GM12878 (cell line): ENCODE results near the gene CLCNKA. TPM values are rescaled to one million over a fixed set of nuclear protein-coding genes. Genes with fewer than 3 reads are reported as not detected.

Experiments
- ATAC-seq: fragments of 200-7000 bp; cut with Tn5 transposase; 3 replicates; pipeline ENCODE4 v1.9.1; 2020; ENCODE audit warnings: mild to moderate bottlenecking, moderate library complexity
- BruUV-seq: library from RNA; stranded (reverse); fragments of 400-500 nt; replicated peaks from 2 replicates; lab custom pipeline; 2021; lab: Mats Ljungman, UMichigan
- CTCF ChIA-PET: fragments of 300-600 bp; sonication (Branson Sonifier 250); formaldehyde crosslinking; extraction: SDS; loops from one replicate; lab custom pipeline; 2021; ENCODE audit warnings: inconsistent platforms; lab: Yijun Ruan, JAX
- POLR2A ChIA-PET: fragments of 350-600 bp; formaldehyde crosslinking; extraction: SDS; loops from one replicate; lab custom pipeline; 2021; ENCODE audit warnings: inconsistent platforms; lab: Charles Lee
- RAD21 ChIA-PET: fragments of 300-600 bp; sonication (Branson Sonifier 250); formaldehyde crosslinking; loops from one replicate; lab custom pipeline; 2023; ENCODE audit warnings: antibody characterized with exemption; ENCODE audit not compliant: unreplicated experiment; lab: Charles Lee
- SMC1A ChIA-PET: fragments of 300-600 bp; sonication (Branson Sonifier 250); formaldehyde crosslinking; loops from one replicate; lab custom pipeline; 2023; ENCODE audit not compliant: unreplicated experiment, uncharacterized antibody; lab: Charles Lee
- DNase-seq: peaks from one replicate; pipeline ENCODE4 v3.0.0-alpha.2; 2011; ENCODE audit warnings: low read depth, low spot score
- FAIRE-seq: peaks from 3 replicates; lab custom pipeline; 2011; peaks lifted over from hg19 to GRCh38; lab: Jason Lieb, UNC
- H2AFZ ChIP-seq: 2 replicates; pipeline ENCODE4 v1.6.0; 2011; ENCODE audit warnings: low read depth, low read length, control low read depth; ENCODE audit not compliant: control insufficient read depth
- H3K27ac ChIP-seq: 2 replicates; pipeline ENCODE4 v1.5.1; 2011; ENCODE audit warnings: control low read depth; ENCODE audit not compliant: control insufficient read depth, insufficient read depth
- H3K27me3 ChIP-seq, 2 experiments: replicated peaks in 1 of 2; 2 replicates each; pipeline versions ENCODE4 v1.6.0 to v1.6.1; 2011; ENCODE audit warnings: low read length in 1 of 2; ENCODE audit not compliant: control insufficient read depth in 2 of 2, insufficient read depth in 2 of 2
- H3K36me3 ChIP-seq, 2 experiments: 2 replicates each; pipeline ENCODE4 v1.5.1; 2011; ENCODE audit warnings: low read length in 1 of 2; ENCODE audit not compliant: control insufficient read depth in 2 of 2, insufficient read depth in 2 of 2
- H3K4me1 ChIP-seq: 2 replicates; pipeline ENCODE4 v1.6.1; 2011; ENCODE audit warnings: mild to moderate bottlenecking, low read length, moderate library complexity, mixed read lengths; ENCODE audit not compliant: control insufficient read depth, insufficient read depth
- H3K4me2 ChIP-seq: 2 replicates; pipeline ENCODE4 v1.6.0; 2011; ENCODE audit warnings: control low read depth; ENCODE audit not compliant: control insufficient read depth, insufficient read depth
- H3K4me3 ChIP-seq: fragments of 200-600 bp; sonication (generic); 2 replicates; pipeline ENCODE4 v1.5.1; 2016
- H3K79me2 ChIP-seq: 2 replicates; pipeline ENCODE4 v1.6.0; 2011; ENCODE audit warnings: low read length; ENCODE audit not compliant: control insufficient read depth, insufficient read depth
- H3K9ac ChIP-seq: 2 replicates; pipeline ENCODE4 v1.8.0; 2011; ENCODE audit warnings: low read length, control low read depth, mixed read lengths; ENCODE audit not compliant: control insufficient read depth, insufficient read depth
- H3K9me3 ChIP-seq: replicated peaks from 3 replicates; pipeline ENCODE4 v1.5.1; 2011; ENCODE audit warnings: mild to moderate bottlenecking, low read length; ENCODE audit not compliant: control insufficient read depth, insufficient read depth
- H4K20me1 ChIP-seq: 2 replicates; pipeline ENCODE4 v1.6.0; 2011; ENCODE audit not compliant: control insufficient read depth, insufficient read depth
- CBX3 ChIP-seq: fragments of 200-600 bp; sonication (generic); IDR thresholded peaks from 2 replicates; pipeline ENCODE4 v1.6.1; 2016; ENCODE audit warnings: low read depth, borderline replicate concordance
- LARP7 ChIP-seq: fragments of 450-650 bp; IDR thresholded peaks from 2 replicates; pipeline ENCODE4 v1.6.1; 2017; ENCODE audit warnings: mild to moderate bottlenecking
- POLR2AphosphoS5 ChIP-seq: IDR thresholded peaks from 2 replicates; pipeline ENCODE4 v1.6.1; 2011; ENCODE audit warnings: mild to moderate bottlenecking, low read length, inconsistent platforms
- RELA ChIP-seq: fragments of 450-650 bp; IDR thresholded peaks from 2 replicates; pipeline ENCODE4 v1.8.0; 2014; ENCODE audit warnings: borderline replicate concordance; ENCODE audit not compliant: partially characterized antibody
- SMAD5 ChIP-seq: IDR thresholded peaks from 2 replicates; pipeline ENCODE4 v1.6.1; 2016; ENCODE audit warnings: antibody characterized with exemption, low read depth
- TARDBP ChIP-seq: IDR thresholded peaks from 2 replicates; pipeline ENCODE4 v1.6.1; 2016; ENCODE audit warnings: borderline replicate concordance
- WGBS: methylation state at CpG from one replicate; pipeline ENCODE4 v1.1.6; 2016; ENCODE audit warnings: low lambda C conversion rate; ENCODE audit not compliant: insufficient replicate concordance, insufficient coverage; ENCODE audit errors: missing lambda C conversion rate; 5-methylcytosine and 5-hydroxymethylcytosine counted together
- in situ Hi-C: fragments of 300-500 bp; cut with MboI; formaldehyde crosslinking; loops from 9 replicates; pipeline ENCODE4 v1.14.3; 2018; ENCODE audit warnings: mixed read lengths
- intact Hi-C: fragments of 100-400 bp; cut with micrococcal nuclease; formaldehyde crosslinking; loops from one replicate; pipeline ENCODE4 v1.14.2; 2022; ENCODE audit not compliant: unreplicated experiment
- polyA plus RNA-seq, 11 experiments: library from polyadenylated mRNA; depleted of rRNA in 4 of 11; unstranded in 6 of 11; stranded (reverse) in 5 of 11; fragments of >200 nt; fragmentation: Nextera tagmentation in 4 of 11; fragmentation: Illumina TruSeq in 1 of 11; extraction: Ambion mirVana in 4 of 11; extraction: Trizol in 1 of 11; gene quantifications; 1 replicate in 1 of 11; 2 replicates in 10 of 11; pipeline versions ENCODE4 v1.2.1 to v1.2.3, GENCODE V29; 2011 to 2016; ENCODE audit warnings: inconsistent platforms in 2 of 11, missing spikeins in 2 of 11, low read depth in 1 of 11
- total RNA-seq, 4 experiments: library from RNA; depleted of rRNA in 3 of 4; stranded (reverse); fragments of >200 nt in 3 of 4; fragmentation: Illumina TruSeq in 1 of 4; extraction: Trizol in 1 of 4; gene quantifications; 2 replicates each; pipeline versions ENCODE4 v1.2.1 to v1.2.3, GENCODE V29; 2013 to 2021
- TF ChIP-seq, protein P1 (sequence below), 3 experiments: IDR thresholded peaks in 2 of 3; conservative IDR thresholded peaks in 1 of 3; 2 replicates each; pipeline ENCODE4 v1.5.1; 2011; ENCODE audit warnings: low read depth in 3 of 3, low read length in 3 of 3, mild to moderate bottlenecking in 3 of 3, control low read depth in 2 of 3, moderate library complexity in 2 of 3, inconsistent platforms in 1 of 3, mixed read lengths in 1 of 3; ENCODE audit not compliant: control insufficient read depth in 2 of 3, insufficient read depth in 1 of 3; ENCODE audit errors: extremely low read depth in 1 of 3

Gene CLCNKA
- total and polyA plus RNA-seq, 10 of the 15 experiments (the other 5 are each of a cell fraction or from before 2014, with no cell fraction given): 0.02 to 0.15 (median 0.08) TPM; not detected in 6

DNA sequence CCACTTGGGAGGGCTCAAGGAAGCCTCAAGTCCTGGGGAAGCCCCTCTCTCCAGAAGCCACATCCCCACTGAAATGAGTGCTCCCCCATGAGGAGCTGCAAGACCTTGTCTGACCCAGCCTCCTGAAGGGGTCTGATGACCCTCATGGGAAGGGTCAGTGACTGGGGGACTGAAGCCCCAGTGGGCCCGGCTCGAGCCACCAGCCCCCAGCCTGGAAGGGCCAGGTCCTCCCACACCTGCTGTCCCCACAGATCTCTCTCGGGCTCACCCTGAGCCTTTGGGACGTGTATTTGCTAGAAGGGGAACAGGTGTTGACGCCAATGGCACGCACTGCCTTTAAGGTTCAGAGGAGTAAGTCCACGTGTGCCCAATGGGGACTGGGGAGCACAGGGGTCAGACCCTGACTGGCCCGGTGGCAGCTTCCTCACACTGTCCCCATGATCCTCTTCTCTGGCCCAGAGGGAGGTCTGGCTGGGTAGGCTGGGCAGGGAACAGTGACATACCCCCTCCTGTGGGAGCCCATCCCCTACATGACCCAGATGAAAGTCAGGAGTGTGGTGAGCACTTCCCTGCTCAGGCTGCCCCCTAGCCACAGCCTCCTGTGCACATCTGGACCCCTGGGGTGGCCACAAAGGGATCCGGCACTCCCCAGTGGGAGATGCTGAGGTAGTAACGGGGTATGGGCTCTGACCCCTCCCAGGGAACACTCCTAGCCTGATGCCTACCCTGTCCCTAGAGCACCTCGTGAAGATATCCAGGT lies 30.2 kb upstream of the CLCNKA start:
- BruUV-seq: no TSS peak

More for the DNA sequence above, 30.2 kb upstream of the CLCNKA start:
- H2AFZ ChIP-seq: no peak overlapping the region
- in situ Hi-C loops (no loop called here), intact Hi-C loops (loop anchor here (5.0 kb wide), 1 partner anchor 199 kb away; no protein-coding TSS in a partner anchor)
- no peak overlapping the region for H3K4me2 ChIP-seq
- H3K4me1 ChIP-seq: no peaks in the 10 kb centered on the region
- WGBS: 37% methylated on average over 11 of the region's 11 CpGs
- H3K27me3 ChIP-seq: no peaks in the 10 kb centered on the region
- no peak overlapping the region for H3K4me3 ChIP-seq
- ChIA-PET CTCF (no interaction called here), POLR2A (interaction anchor here (0.6 kb wide), 1 partner anchor 95 kb away, joined by 3 read pairs; no protein-coding TSS in a partner anchor), SMC1A (no interaction called here), RAD21 (no interaction called here)
- no peak for DNase-seq
- H3K9me3 ChIP-seq: no peaks in the 10 kb centered on the region
- H3K79me2 ChIP-seq: no peaks in the 10 kb centered on the region
- FAIRE-seq: no peak
- TF ChIP-seq CBX3: no peak
- no peak for TF ChIP-seq RELA
- no peak for TF ChIP-seq LARP7
- no peak for TF ChIP-seq POLR2AphosphoS5
- TF ChIP-seq TARDBP: no peak
- TF ChIP-seq SMAD5: no peak
- TF ChIP-seq, protein P1, sequence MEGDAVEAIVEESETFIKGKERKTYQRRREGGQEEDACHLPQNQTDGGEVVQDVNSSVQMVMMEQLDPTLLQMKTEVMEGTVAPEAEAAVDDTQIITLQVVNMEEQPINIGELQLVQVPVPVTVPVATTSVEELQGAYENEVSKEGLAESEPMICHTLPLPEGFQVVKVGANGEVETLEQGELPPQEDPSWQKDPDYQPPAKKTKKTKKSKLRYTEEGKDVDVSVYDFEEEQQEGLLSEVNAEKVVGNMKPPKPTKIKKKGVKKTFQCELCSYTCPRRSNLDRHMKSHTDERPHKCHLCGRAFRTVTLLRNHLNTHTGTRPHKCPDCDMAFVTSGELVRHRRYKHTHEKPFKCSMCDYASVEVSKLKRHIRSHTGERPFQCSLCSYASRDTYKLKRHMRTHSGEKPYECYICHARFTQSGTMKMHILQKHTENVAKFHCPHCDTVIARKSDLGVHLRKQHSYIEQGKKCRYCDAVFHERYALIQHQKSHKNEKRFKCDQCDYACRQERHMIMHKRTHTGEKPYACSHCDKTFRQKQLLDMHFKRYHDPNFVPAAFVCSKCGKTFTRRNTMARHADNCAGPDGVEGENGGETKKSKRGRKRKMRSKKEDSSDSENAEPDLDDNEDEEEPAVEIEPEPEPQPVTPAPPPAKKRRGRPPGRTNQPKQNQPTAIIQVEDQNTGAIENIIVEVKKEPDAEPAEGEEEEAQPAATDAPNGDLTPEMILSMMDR (IDR thresholded peaks at IDR 0.05 in 2 of 3, conservative IDR thresholded peaks at IDR 0.05 in 1 of 3; ENCODE audit: control insufficient read depth in 2 of 3, extremely low read depth in 1 of 3, insufficient read depth in 1 of 3, low read depth in 3 of 3, low read length in 3 of 3): 0 out of 6 replicates have a peak, but pooled peaks of 1 of the 3 experiments have one; percentile 1
- no peak for ATAC-seq
- no peaks in the 10 kb centered on the region for H4K20me1 ChIP-seq
- H3K9ac ChIP-seq: no peak overlapping the region
- H3K27ac ChIP-seq: no peak overlapping the region
- H3K36me3 ChIP-seq: no peaks in the 10 kb centered on the region
